HepG2 (cell line): ENCODE results near the gene SLC2A6. TPM values are rescaled to one million over a fixed set of nuclear protein-coding genes. Genes with fewer than 3 reads are reported as not detected.

Experiments used
- GATAD1 ChIP-seq: IDR thresholded peaks from 2 replicates; pipeline ENCODE4 v1.6.1; 2016; ENCODE audit warnings: missing genetic modification reagents, missing compliant biosample characterization
- HMGXB3 ChIP-seq: sonication (generic); formaldehyde crosslinking; IDR thresholded peaks from 2 replicates; pipeline ENCODE4 v1.4.0; 2020; ENCODE audit warnings: missing genetic modification reagents, borderline replicate concordance
- HNF1B ChIP-seq: sonication (generic); formaldehyde crosslinking; IDR thresholded peaks from 2 replicates; pipeline ENCODE4 v1.5.1; 2020; ENCODE audit warnings: mild to moderate bottlenecking, moderate library complexity, missing genetic modification reagents
- HNRNPH1 ChIP-seq: fragments of 200-400 bp; formaldehyde crosslinking; optimal IDR thresholded peaks from 2 replicates; pipeline ENCODE3; 2017; ENCODE audit warnings: mild to moderate bottlenecking, low read depth, low read length
- KLF9 ChIP-seq: IDR thresholded peaks from 2 replicates; pipeline ENCODE4 v1.6.1; 2016; ENCODE audit warnings: low read depth
- MEF2D ChIP-seq: sonication (generic); formaldehyde crosslinking; IDR thresholded peaks from 2 replicates; pipeline ENCODE4 v1.5.1; 2020; ENCODE audit warnings: mild to moderate bottlenecking, missing genetic modification reagents
- MIXL1 ChIP-seq: IDR thresholded peaks from 2 replicates; pipeline ENCODE4 v1.6.1; 2016
- MLXIP ChIP-seq: sonication (generic); formaldehyde crosslinking; IDR thresholded peaks from 2 replicates; pipeline ENCODE4 v1.9.0; 2021; ENCODE audit warnings: missing genetic modification reagents, borderline replicate concordance
- MTA1 ChIP-seq: sonication (generic); formaldehyde crosslinking; IDR thresholded peaks from 2 replicates; pipeline ENCODE4 v1.4.0; 2020; ENCODE audit warnings: missing genetic modification reagents, mild to moderate bottlenecking, borderline replicate concordance
- SPEN ChIP-seq: sonication (generic); formaldehyde crosslinking; IDR thresholded peaks from 2 replicates; pipeline ENCODE4 v1.5.1; 2020; ENCODE audit warnings: low read depth, mild to moderate bottlenecking, missing genetic modification reagents
- THAP8 ChIP-seq: sonication (generic); formaldehyde crosslinking; IDR thresholded peaks from 2 replicates; pipeline ENCODE4 v1.5.1; 2020; ENCODE audit warnings: missing genetic modification reagents, mild to moderate bottlenecking, borderline replicate concordance
- ZC3H13 ChIP-seq: sonication (generic); formaldehyde crosslinking; IDR thresholded peaks from 2 replicates; pipeline ENCODE4 v1.8.1; 2023; ENCODE audit warnings: mild to moderate bottlenecking, missing genetic modification reagents, moderate library complexity
- ZNF543 ChIP-seq: sonication (generic); formaldehyde crosslinking; IDR thresholded peaks from 2 replicates; pipeline ENCODE4 v1.4.0; 2020; ENCODE audit warnings: mild to moderate bottlenecking, missing genetic modification reagents
- ZNF562 ChIP-seq: sonication (generic); formaldehyde crosslinking; IDR thresholded peaks from 2 replicates; pipeline ENCODE4 v1.8.0; 2022; ENCODE audit warnings: missing genetic modification reagents, borderline replicate concordance
- ZNF644 ChIP-seq: IDR thresholded peaks from 2 replicates; pipeline ENCODE4 v1.6.1; 2016; ENCODE audit warnings: low read depth
- ZNF687 ChIP-seq: sonication (generic); formaldehyde crosslinking; IDR thresholded peaks from 2 replicates; pipeline ENCODE4 v1.5.1; 2020; ENCODE audit warnings: mild to moderate bottlenecking, missing genetic modification reagents, moderate library complexity
- polyA plus RNA-seq, 8 experiments: library from polyadenylated mRNA; depleted of rRNA in 3 of 8; stranded (reverse) in 7 of 8; unstranded in 1 of 8; fragments of >200 nt; fragmentation: Illumina TruSeq in 4 of 8; extraction: Trizol in 4 of 8; gene quantifications; 2 replicates each; pipeline versions ENCODE4 v1.2.1 to v1.2.3, GENCODE V29; 2011 to 2016; ENCODE audit warnings: low read depth in 4 of 8, missing spikeins in 1 of 8, mixed read lengths in 1 of 8; ENCODE audit not compliant: insufficient read depth in 1 of 8
- total RNA-seq, 5 experiments: library from RNA; depleted of rRNA; stranded (reverse); fragments of >200 nt; fragmentation: Illumina TruSeq; extraction: Trizol; gene quantifications; 2 replicates each; pipeline ENCODE4 v1.2.3, GENCODE V29; 2016; ENCODE audit warnings: low read depth in 1 of 5

Gene SLC2A6
- total and polyA plus RNA-seq, 2 of the 13 experiments (the other 11 are each of a cell fraction or from before 2014, with no cell fraction given), result 4.1 to 15.0 TPM

DNA sequence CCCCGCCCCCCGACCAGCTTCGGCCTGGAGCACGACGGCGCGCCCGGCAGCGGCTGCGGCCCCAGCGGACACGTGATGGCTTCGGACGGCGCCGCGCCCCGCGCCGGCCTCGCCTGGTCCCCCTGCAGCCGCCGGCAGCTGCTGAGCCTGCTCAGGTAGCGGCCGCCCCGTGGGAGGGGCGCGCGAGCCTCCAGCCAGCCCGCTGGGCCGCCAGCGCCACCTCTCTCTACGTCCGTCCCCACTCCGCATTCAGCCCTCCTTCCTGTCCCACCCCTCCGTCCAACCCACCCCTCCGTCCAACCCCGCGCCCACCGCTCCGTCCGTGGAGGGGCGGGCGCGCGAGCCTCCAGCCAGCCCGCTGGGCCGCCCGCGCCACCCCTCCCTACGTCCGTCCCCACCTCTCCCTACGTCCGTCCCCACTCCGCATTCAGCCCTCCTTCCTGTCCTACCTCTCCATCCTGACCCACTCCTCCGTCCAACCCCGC lies 50.2 kb downstream of the SLC2A6 start (continued):
- TF ChIP-seq MIXL1 (CRISPR knock-in tag) (no peak), HMGXB3 (CRISPR knock-in tag) (no peak), HNRNPH1 (no peak), SPEN (CRISPR knock-in tag) (0 out of 2 replicates have a peak, but pooled peaks have one; percentile 40), MTA1 (CRISPR knock-in tag) (peak; percentile 54; the same call in 1 of the 2 replicates), ZNF543 (CRISPR knock-in tag) (no peak; the same call in 1 of the 2 replicates), ZNF687 (peak; percentile 67), ZNF644 (no peak), THAP8 (CRISPR knock-in tag) (no peak), HNF1B (CRISPR knock-in tag) (no peak), ZNF562 (CRISPR knock-in tag) (no peak), GATAD1 (CRISPR knock-in tag) (no peak), ZC3H13 (CRISPR knock-in tag) (no peak), KLF9 (CRISPR knock-in tag) (no peak), MEF2D (CRISPR knock-in tag) (no peak), MLXIP (CRISPR knock-in tag) (no peak)
